NCI-H226 (cell line): ENCODE measurements around the gene SGTB.
A peak's percentile ranks its signal among the peaks of the same experiment; 100 is the strongest.

ENCODE experiments used
- DNase-seq: peaks from one replicate; pipeline ENCODE4 v3.0.0-alpha.2; 2015

Gene SGTB, protein sequence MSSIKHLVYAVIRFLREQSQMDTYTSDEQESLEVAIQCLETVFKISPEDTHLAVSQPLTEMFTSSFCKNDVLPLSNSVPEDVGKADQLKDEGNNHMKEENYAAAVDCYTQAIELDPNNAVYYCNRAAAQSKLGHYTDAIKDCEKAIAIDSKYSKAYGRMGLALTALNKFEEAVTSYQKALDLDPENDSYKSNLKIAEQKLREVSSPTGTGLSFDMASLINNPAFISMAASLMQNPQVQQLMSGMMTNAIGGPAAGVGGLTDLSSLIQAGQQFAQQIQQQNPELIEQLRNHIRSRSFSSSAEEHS

DNA sequence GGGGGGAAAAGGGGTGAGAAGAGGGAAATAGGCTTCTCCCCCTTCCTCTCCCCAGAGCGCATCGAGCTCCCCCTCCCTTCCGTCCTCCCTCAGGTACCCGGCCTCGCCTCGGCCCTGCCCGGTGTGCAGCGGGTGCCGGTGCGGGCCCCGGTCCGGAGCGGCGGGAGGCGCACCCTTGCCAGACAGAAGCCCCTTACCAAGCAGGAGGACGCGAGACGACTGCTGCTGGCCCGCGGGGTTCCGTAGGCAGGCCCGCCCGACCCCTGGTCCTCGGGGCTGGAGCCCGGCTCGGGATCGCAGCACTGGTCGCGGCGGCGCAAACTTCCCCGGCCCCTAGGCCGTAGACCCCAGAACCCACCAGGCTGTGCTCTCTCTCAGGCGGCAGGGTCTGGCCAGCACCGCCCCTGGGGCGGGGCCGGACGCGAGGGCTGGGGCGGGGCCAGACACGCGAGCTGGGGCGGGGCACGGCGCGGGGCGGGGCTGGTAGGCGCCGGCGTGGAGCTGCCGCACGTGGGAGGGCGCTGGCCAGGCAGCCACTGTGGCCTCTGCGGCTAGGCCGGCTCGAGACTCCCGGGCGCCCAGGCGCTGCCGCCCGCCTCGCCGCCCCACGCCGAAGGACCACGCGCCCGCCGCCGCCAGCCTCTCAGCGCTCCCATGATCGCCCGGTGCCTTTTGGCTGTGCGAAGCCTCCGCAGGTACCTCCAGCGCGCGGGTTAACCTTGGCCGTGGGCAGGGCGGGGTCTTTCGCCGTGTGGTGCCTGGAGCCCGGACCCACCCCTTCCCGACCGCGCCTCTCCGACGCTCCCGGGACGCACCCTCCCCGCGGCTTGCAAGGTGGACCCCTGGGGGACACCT, at the start of gene SGTB, which contains the start of gene NLN:
SGTB (minus strand) TSS at position 390 of the 855 bp plus-strand sequence. CDS start 1,302 bp downstream, outside the sequence.
NLN (plus strand) TSS at position 486 of the 855 bp plus-strand sequence; CDS start at position 655, 169 bp downstream.
- DNase-seq, result peak; percentile 67

DNA sequence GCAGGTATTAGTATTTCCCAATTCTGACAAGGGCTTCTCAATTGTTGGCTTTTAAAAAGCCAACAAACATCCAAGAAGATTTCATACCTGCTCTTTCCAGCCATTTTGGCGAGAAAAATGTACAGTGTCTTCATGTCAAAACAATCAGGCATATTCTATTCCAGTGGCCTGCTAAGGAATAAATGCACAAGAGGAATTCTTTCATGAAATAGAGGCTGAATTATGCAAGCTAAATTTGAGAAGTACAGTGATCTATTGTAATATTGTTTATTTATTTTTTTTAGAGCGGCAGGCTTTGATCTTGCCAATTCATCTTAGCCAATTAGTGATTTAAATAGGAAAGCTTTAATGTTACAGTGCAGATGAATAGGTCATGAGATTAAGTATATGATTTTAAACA, 49.4 kb upstream of the SGTB start:
- no peak for DNase-seq

DNA sequence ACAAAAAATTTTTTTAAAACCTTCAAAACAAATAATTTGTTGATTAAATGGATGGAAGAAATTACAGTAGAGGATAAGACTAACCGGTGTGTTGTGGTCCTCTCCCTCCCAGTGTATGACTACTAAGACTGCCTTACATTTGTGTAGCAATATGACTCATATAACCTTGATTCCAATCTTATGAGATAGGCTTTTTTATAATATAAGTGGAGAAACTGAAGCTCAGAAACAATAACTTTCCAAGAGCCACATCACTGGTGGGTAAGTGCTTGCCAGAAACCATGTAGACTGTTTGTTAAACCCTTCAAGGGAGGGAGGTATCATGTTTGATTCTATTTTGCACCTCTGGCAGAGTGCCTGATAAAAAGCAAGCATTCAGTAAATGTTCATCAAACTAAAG, 47.6 kb upstream of the SGTB start:
- peak; percentile 86 for DNase-seq

DNA sequence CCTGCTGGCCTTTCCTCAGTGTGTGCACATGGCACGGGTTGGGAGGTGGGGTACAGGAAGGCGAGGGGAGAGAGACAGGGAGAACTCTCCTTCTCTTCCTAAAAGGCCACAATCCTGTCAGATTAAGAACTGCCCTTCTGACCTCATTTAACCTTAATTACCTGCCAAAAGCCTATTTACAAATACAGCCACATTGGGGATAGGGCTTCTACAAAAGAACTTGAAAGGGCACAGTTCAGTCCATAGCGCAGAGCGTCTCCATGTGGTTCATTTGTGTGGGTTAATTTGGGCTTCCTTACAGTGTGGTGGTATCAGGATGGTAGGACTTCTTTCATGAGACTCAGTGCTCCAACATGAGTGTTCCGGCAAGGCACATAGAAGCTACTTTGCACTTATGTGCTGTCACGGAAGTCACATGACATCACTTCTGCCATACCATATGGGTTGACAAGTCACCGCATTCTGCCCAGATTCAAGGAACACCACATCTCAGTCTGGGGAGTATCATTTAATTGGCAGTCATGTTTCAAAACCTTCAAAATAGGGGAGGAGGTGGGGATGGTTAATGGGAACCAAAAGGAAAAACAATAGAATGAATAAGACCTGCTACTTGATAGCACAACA, 46.9 kb upstream of the SGTB start:
- no peak for DNase-seq

DNA sequence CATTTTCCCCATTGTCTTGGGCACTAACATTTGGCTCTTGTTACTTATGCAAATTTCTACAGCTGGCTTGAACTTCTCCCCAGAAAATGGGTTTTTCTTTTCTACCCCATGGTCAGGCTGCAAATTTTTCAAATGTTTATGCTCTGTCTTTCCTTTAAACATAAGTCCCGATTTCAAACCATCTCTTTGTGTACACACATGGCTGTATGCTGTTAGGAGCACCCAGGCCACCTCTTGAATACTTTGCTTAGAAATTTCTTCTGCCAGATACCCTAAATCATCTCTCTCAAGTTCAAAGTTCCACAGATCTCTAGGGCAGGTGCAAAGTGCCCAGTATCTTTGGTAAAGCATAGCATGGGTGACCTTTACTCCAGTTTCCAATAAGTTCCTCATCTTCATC, 45.7 kb upstream of the SGTB start:
- DNase-seq, result no peak

DNA sequence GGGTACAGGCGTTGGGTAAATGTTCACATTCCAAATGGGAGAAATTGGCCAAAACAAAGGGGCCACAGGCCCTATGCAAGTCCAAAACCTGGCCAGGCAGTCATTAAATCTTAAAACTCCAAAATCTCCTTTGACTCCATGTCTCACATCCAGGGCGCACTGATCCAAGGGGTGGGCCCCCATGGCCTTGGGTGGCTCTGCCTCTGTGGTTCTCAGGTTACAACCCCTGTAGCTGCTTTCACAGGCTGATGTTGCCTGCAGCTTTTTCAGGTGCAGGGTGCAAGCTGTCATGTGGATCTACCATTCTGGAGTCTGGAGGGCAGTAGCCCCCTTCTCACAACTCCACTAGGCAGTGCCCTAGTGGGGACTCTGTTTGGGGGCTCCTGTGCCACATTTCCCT, 44.9 kb upstream of the SGTB start:
- no peak for DNase-seq

DNA sequence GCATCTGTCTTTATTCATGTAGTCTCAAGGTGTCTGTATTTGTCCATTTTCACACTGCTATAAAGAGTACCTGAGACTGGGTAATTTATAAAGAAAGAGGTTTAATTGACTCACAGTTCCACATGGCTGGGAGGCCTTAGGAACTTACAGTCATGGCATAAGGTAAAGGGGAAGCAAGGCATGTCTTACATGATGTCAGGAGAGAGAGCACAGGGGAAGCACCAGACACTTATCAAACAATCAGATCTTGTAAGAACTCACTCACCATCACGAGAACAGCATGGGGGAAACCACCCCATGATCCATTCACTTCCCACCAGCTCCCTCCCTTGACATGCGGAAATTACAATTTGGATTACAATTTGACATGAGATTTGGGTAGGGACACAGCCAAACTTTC, 44.3 kb upstream of the SGTB start:
- no peak for DNase-seq

DNA sequence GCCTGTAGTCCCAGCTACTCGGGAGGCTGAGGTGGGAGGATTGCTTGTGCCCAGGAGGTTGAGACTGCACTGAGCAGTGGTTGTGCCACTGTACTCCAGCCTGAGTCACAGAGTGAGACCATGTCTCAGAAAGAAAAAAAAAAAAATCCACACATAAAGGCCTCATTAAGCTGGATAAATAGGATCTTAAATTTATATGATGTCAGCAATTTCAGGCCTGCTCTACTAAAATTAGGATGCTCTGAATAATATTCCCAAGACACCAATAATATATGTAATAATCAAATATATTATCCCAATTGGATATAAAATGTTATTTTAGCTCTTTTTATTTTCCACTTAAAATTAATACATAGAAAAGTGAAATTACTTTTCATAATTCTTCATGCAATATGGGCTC, 43.7 kb upstream of the SGTB start:
- no peak for DNase-seq

DNA sequence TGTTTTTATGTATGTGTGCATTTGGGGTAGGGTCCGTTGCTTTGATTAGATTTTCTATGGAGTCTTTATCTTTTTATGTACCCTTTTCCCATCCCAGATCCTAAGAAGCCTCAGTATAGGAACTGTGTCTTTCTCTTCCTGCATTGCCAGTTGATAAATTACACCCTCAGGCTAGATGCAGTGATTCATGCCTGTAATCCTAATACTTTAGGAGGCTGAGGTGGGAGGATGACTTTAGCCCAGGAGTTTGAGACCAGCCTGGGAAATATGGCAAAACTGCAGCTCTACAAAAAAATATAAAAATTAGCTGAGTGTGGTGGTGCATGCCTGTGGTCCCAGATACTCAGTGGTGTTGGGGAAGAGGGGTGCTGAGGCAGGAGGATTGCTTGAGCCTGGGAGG, 40.3 kb upstream of the SGTB start:
- DNase-seq, result peak; percentile 80

DNA sequence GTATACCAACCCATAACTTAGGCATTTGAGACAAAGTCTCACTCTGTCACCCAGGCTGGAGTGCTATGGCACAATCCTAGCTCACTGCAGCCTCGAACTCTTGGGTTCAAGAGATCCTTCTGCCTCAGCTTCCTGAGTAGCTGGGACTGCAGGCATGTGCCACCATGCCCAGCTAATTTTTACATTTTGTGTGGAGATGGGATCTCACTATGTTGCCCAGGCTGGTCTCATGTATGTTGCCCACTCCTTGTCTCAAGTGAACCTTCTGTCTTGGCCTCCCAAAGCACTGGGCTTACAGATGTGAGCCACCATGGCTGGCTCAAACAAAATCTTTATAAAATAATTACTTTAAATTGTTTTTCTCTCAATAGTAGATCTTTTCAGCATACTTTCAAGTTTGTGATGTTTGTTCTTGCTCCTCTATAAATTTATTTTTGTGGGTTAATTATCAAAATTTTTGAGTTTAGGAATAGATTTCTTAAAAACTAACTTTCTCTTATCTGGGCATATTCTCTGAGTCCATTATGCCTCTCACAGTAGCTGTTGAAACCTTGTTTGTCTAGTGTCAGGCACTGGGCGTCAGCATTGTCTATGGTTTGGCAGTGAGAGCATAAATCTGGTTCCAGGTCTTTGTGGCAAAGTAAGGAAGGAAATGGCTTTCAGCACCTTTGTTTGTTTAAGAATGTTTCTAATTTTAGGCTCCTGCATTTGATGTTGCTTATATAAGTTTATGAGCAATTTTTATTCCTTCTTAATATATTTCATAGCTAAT, 38.8 kb upstream of the SGTB start:
- peak; percentile 61 for DNase-seq

DNA sequence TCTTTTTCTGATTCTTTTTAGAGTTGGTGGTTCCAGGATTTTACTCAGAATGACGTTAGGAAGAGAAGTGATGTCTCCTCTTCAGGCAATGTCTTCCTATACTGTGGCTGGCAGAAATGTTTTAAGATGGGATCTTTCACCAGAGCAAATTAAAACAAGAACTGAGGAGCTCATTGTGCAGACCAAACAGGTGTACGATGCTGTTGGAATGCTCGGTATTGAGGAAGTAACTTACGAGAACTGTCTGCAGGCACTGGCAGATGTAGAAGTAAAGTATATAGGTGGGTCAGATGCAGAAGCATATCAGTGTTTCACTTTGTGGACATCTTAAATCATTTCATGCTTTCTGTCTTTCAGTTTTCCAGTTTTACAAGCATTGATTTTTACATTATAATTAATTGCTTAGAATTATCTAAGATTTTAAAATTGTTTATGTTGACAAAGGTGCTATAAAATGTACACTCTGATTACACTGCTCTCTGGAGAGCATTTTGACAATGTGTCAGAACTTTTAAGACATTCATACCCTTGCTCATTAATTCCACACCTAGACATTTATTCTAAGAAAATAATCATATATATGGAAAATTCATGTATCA, 36.7 kb upstream of the SGTB start:
- DNase-seq, result no peak

DNA sequence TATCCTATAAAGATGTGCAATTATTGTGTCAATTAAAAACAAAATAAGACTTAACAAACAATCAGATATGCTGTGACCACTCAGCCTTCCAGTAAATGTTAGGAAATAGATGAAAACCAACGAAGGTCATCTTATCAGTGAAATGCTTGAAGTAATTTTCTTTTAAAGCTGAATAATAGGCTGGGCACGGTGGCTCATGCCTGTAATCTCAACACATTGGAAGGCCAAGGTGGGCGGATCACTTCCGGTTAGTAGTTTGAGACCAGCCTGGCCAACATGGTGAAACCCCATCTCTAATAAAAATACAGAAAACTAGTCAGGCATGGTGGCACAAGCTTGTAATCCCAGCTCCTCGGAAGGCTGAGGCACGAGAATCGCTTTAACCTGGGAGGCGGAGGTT, 31.3 kb upstream of the SGTB start:
- DNase-seq, result peak; percentile 54

DNA sequence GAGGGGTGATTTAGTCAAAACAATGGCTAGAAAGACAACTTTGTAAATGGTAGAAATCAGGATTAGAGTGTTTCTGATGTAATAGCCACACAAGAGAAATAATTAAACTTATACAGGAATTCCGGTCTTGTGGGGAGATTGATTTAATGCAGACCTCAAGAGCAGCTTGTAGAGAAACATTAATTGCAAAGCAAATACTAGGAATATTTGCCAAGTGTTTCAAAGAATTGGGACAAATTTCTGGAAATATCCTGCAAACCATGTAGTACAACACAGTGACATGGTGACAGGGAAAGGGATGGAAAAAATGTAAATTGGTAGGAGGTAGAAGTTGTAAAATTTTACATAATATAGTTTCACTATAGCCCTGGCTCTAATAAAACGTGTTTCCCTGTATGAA, 29.0 kb upstream of the SGTB start:
- no peak for DNase-seq

DNA sequence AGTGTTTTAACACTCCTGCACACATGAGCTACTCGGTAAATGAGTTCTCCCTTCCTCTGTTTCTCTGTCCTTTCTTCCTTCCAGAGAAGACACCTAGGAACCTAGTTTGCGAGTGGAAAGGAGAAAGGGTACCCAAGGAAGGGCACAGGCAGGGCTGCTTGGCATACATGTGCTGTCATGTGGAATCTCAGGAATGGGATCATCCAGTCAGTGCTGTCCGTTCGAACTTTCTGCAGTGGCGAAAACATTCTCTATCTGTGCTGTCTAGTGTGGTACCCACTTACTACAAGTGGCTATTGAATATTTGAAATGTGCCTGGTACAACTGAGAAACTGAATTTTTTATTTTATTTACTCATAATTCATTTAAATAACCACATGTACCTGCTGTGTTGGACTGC, 28.0 kb upstream of the SGTB start:
- DNase-seq, result no peak

DNA sequence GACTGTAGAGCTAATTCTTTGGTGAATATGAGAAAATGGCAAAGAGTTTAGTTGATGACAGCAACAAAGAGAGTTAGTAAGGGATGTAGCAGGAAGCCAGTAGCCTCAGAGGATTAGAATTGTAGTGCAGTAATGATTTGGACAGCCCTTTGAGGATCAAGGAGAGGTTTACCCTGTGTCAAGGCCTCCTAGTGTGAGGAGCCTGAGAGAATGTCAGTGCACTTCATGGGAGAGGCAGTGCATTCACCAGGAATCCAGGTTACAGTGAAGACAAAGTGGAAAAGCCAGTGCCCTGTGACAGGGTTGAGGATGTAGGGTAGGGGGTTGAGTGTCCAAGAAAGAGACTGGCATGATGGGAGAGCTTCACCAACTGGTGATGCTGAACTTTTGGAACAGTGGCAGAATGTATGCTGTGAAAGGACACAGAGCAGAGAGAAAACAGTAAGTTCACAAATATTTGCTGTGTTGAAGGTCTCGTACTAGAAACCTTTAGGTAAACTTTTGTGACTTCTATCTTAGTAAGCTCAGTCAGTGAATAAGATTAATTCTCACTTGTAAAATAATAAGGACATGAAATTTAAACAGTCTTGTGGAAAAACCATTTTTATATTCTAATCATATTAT, 27.4 kb upstream of the SGTB start:
- no peak for DNase-seq

DNA sequence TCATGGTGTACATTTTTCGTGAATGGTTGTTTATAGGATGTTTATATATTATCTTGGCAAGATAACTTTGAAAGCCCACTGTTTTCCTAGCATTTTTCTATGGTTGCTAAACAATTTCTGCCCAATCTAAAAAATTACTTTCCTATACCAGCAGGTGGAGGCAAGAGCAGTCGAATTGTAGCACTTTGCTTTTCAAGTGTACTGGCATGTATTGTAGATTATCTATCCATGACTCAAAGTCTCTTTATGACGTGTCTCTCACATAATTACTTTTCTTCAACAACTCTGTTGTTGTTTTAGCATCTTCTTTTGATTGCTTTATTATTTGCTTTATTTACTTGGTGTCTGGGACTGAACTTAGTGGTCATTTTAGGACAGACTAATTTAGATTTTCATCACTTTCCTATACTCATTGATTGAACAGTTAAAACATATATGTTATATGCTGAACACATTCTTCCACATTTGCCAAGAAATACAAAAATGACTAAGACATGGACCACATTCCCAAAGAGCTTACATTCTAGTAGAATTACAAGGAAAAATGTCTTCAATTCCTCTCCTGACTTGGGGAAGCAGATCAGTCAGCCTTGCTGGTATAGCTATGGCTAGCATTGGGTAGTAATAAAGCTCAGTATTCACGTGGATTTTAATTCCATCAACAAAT, 20.8 kb upstream of the SGTB start:
- peak; percentile 51 for DNase-seq

DNA sequence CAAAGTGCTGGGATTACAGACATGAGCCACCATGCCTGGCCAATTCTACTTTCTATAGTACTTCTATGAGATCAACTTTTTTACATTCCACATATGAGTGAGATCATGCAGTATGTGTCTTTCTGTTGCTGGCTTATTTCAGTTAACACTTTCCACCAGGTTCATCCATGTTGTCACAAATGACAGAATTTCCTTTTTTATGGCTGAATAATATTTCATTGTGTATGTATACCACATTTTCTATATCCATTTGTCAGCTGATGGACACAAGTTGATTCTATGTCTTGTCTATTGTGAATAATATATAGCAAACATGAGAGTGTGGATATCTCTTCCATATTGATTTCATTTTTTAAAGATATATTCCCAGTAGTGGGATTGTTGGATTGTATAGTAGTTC, 17.3 kb upstream of the SGTB start:
- no peak for DNase-seq

DNA sequence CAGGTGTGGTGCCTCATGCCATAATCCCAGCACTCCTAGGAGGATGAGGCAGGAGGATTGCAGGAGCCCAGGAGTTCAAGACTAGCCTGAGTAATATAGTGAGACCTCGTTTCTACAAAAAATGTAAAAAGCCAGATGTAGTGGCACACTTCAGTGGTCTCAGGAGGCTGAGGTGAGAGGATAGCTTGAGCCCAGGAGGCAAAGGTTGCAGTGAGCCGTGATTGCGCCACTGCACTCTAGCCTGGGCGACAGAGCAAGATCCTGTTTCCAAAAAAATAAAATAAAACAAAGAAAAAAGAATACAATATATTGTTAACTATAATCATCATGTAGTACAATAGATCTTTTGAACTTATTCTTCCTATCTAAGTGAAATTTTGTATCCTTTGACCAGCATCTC, 16.4 kb upstream of the SGTB start:
- no peak for DNase-seq

DNA sequence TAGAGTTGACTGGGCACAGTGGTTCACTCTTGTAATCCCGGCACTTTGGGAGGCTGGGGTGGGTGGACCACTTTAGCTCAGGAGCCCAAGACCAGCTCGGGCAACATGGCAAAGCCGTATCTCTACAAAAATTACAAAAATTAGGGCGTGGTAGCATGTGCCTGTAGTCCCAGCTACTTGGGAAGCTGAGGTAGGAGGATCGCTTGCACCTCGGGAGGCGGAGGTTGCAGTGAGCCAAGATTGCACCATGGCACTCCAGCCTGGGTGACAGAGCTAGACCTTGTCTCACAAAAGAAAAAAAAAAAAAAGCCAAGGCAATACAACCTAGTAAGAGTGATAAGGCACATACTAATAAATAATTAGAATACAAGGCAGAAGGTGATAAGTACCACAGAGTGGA, 15.9 kb upstream of the SGTB start:
- no peak for DNase-seq

DNA sequence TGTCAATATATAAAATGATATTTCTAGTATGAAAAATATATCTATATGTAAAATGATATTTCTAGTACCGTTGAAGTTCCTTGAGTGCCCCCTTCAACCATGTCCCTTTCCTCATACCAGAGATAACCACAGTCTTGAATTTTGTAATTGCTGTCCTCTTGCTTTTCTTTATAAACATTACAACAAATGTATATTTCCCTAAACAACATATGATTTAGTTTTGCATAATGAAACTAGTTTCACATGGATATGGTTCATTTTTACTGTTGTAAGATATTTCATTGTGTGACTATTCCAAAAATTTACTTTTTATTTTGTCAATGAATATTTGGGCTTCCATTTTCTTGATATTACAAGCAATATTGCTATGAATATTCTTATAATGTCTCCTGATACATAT, 14.1 kb upstream of the SGTB start:
- DNase-seq, result no peak

DNA sequence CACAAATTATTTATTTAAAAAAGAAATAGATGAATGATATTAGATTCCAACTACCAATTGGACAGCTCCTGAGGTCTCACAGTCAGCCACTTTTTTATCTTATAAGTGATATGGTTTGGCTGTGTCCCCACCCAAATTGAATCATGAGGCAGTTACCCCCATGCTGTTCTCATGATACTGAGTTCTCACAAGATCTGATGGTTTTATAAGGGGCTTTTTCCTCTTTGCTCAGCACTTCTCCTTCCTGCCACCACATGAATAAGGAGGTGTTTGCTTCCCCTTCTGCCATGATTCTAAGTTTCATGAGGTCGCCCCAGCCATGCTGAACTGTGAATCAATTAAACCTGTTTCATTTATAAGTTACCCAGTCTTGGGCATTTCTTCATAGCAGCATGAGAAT, 13.0 kb upstream of the SGTB start:
- DNase-seq, result no peak
